GM12878 (cell line): Measurements from ENCODE around the gene LRRC10B. TPM values are rescaled to one million over a fixed set of nuclear protein-coding genes. Genes with fewer than 3 reads are reported as not detected.

Source experiments
- CEBPZ ChIP-seq: fragments of 150-350 bp; IDR thresholded peaks from 2 replicates; pipeline ENCODE4 v1.6.1; 2016; ENCODE audit warnings: low read depth, low read length
- MEF2B ChIP-seq: fragments of 450-650 bp; IDR thresholded peaks from 2 replicates; pipeline ENCODE4 v1.6.1; 2018; ENCODE audit warnings: mild to moderate bottlenecking, moderate library complexity; ENCODE audit not compliant: partially characterized antibody, poor library complexity, severe bottlenecking
- RCOR1 ChIP-seq: conservative IDR thresholded peaks from 2 replicates; pipeline ENCODE4 v1.6.1; 2012; ENCODE audit warnings: low read depth, low read length, improper control_type of control experiment
- REST ChIP-seq: IDR thresholded peaks from 2 replicates; pipeline ENCODE4 v1.6.1; 2012; ENCODE audit warnings: mild to moderate bottlenecking, low read depth, low read length
- ZNF24 ChIP-seq: fragments of 450-650 bp; IDR thresholded peaks from 2 replicates; pipeline ENCODE4 v1.6.1; 2017; ENCODE audit warnings: antibody characterized with exemption, mild to moderate bottlenecking
- polyA plus RNA-seq, 11 experiments: library from polyadenylated mRNA; depleted of rRNA in 4 of 11; unstranded in 6 of 11; stranded (reverse) in 5 of 11; fragments of >200 nt; fragmentation: Nextera tagmentation in 4 of 11; fragmentation: Illumina TruSeq in 1 of 11; extraction: Ambion mirVana in 4 of 11; extraction: Trizol in 1 of 11; gene quantifications; 1 replicate in 1 of 11; 2 replicates in 10 of 11; pipeline versions ENCODE4 v1.2.1 to v1.2.3, GENCODE V29; 2011 to 2016; ENCODE audit warnings: inconsistent platforms in 2 of 11, missing spikeins in 2 of 11, low read depth in 1 of 11
- total RNA-seq, 4 experiments: library from RNA; depleted of rRNA in 3 of 4; stranded (reverse); fragments of >200 nt in 3 of 4; fragmentation: Illumina TruSeq in 1 of 4; extraction: Trizol in 1 of 4; gene quantifications; 2 replicates each; pipeline versions ENCODE4 v1.2.1 to v1.2.3, GENCODE V29; 2013 to 2021

LRRC10B gene
- total and polyA plus RNA-seq, 10 of the 15 experiments (the other 5 are each of a cell fraction or from before 2014, with no cell fraction given), result not detected

GRCh38 chr11:61488651-61489291, 19.8 kb upstream of the LRRC10B start (continued):
- TF ChIP-seq REST, result no peak
- TF ChIP-seq RCOR1, result no peak
- TF ChIP-seq MEF2B, result no peak
- no peak for TF ChIP-seq ZNF24
- no peak for TF ChIP-seq CEBPZ
